Measurements from ENCODE around the gene HOXD8. TPM values are rescaled to one million over a fixed set of nuclear protein-coding genes. Genes with fewer than 3 reads are reported as not detected.
A peak's percentile ranks its signal among the peaks of the same experiment; 100 is the strongest.

Gene HOXD8
- total RNA-seq, 1 donor from 2014 or later: not detected

DNA sequence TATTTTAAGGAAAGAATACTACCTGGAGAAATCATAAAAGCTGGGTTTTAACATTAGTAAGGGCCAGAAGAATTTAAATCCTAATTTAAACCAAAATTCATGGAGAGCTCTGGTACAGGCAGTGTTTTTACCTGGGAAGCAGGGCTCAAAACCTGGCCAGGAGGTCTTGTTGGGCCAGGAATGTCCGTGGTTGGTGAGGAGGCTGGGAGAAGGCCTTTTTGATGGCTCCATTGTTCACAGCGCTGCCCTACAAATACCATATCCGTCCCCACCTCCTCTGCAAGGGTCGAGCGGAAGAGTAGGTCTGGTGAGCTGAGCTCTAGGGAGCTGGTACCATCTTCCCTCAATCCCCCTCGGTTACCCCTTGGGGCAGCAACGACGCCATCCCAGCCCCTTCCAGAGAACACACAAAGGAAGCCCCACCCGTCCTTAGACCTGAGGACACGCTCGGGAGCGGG, 48.1 kb downstream of the HOXD8 start:
- H3K4me1 Mint-ChIP-seq (ENCODE audit: low read depth, unreplicated experiment): peaks cover 12% of the 10 kb centered on the region
- H3K36me3 Mint-ChIP-seq (ENCODE audit: low read depth, unreplicated experiment): no peaks in the 10 kb centered on the region
- peak overlapping the region; percentile 27 for H3K4me3 ChIP-seq (ENCODE audit: insufficient read depth, low read depth, low read length)
- peak overlapping the region; percentile 75 for H3K4me2 ChIP-seq (ENCODE audit: low read length)
- H3K36me3 ChIP-seq (ENCODE audit: insufficient read depth, low read length): no peaks in the 10 kb centered on the region
- peaks cover 69% of the 10 kb centered on the region for H3K27me3 ChIP-seq (ENCODE audit: insufficient read depth, low read length)
- no peaks in the 10 kb centered on the region for H4K20me1 ChIP-seq (ENCODE audit: insufficient read depth, low read length)
- H3K79me2 ChIP-seq (ENCODE audit: insufficient read depth, low read length): no peaks in the 10 kb centered on the region
- no peak overlapping the region for H3K27ac Mint-ChIP-seq (ENCODE audit: unreplicated experiment)
- no peak for TF ChIP-seq EZH2 (IDR thresholded peaks at IDR 0.05; ENCODE audit: insufficient read depth, low read length)
- TF ChIP-seq, protein P1, sequence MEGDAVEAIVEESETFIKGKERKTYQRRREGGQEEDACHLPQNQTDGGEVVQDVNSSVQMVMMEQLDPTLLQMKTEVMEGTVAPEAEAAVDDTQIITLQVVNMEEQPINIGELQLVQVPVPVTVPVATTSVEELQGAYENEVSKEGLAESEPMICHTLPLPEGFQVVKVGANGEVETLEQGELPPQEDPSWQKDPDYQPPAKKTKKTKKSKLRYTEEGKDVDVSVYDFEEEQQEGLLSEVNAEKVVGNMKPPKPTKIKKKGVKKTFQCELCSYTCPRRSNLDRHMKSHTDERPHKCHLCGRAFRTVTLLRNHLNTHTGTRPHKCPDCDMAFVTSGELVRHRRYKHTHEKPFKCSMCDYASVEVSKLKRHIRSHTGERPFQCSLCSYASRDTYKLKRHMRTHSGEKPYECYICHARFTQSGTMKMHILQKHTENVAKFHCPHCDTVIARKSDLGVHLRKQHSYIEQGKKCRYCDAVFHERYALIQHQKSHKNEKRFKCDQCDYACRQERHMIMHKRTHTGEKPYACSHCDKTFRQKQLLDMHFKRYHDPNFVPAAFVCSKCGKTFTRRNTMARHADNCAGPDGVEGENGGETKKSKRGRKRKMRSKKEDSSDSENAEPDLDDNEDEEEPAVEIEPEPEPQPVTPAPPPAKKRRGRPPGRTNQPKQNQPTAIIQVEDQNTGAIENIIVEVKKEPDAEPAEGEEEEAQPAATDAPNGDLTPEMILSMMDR (IDR thresholded peaks at IDR 0.05; ENCODE audit: insufficient read depth, low read depth, low read length): no peak
- H3K9ac ChIP-seq (ENCODE audit: low read length): no peak overlapping the region
- FAIRE-seq (no peak), DNase-seq (ENCODE audit: low read depth) (peak; percentile 26)
- no peak overlapping the region for H3K27ac ChIP-seq (ENCODE audit: low read depth, low read length)
- peaks cover 89% of the 10 kb centered on the region for H3K27me3 Mint-ChIP-seq (ENCODE audit: low read depth, unreplicated experiment)
- H3K9me3 ChIP-seq (ENCODE audit: insufficient read depth, low read depth, low read length): no peaks in the 10 kb centered on the region
- H2AFZ ChIP-seq (ENCODE audit: low read depth, low read length): peak overlapping the region; percentile 30
- peak overlapping the region; percentile 45 for H3K4me3 Mint-ChIP-seq (ENCODE audit: unreplicated experiment)
- peaks cover 13% of the 10 kb centered on the region for H3K9me3 Mint-ChIP-seq (ENCODE audit: unreplicated experiment)
- H3K4me1 ChIP-seq (ENCODE audit: insufficient read depth, low read length): no peaks in the 10 kb centered on the region

DNA sequence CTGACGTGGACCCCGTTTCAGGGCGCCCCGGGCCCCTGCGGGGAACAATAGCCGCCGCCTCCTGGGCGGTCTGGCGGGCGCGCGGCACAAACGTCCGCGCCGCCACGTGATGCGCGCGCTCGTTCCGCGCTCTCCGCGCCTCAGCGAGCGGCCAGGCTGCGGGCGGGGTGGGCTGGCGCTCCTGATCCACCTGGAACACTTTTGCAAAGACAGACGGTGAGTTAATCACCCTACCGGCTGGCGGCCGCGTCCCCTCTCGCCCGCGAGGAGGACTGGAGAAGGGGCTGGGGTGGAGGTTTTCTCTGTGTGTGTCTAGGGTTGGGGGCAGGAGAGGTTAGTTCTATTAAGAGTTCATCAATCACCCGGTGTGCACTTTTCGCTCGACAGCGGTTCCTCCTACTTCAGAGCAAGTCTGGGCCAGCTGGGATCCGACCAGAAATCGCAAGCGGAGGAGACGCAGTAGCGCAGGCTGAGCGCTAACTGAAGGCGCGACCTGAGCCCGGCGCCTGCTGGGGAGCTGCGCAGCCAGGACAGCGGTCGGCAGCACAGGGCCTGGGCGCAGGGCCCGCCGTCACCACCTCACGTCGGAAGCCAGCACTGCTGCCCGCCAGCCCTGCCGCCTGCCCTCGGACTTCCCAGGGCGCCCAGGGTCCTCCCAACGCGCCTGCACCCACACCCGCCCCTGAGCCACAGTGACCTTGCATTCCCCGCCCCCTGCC, 48.7 kb downstream of the HOXD8 start:
- Histone ChIP-seq H4K20me1 (ENCODE audit: insufficient read depth, low read length) (no peaks in the 10 kb centered on the region), H3K27me3 (ENCODE audit: insufficient read depth, low read length) (peaks cover 63% of the 10 kb centered on the region), H3K27ac (ENCODE audit: low read depth, low read length) (no peak overlapping the region), H3K4me1 (ENCODE audit: insufficient read depth, low read length) (no peaks in the 10 kb centered on the region), H3K4me2 (ENCODE audit: low read length) (peak overlapping the region; percentile 75), H3K36me3 (ENCODE audit: insufficient read depth, low read length) (no peaks in the 10 kb centered on the region), H3K9ac (ENCODE audit: low read length) (no peak overlapping the region), H2AFZ (ENCODE audit: low read depth, low read length) (peak overlapping the region; percentile 63), H3K79me2 (ENCODE audit: insufficient read depth, low read length) (no peaks in the 10 kb centered on the region), H3K9me3 (ENCODE audit: insufficient read depth, low read depth, low read length) (no peaks in the 10 kb centered on the region), H3K4me3 (ENCODE audit: insufficient read depth, low read depth, low read length) (peak overlapping the region; percentile 27)
- H3K4me3 Mint-ChIP-seq (ENCODE audit: unreplicated experiment): peak overlapping the region; percentile 69
- peaks cover 89% of the 10 kb centered on the region for H3K27me3 Mint-ChIP-seq (ENCODE audit: low read depth, unreplicated experiment)
- FAIRE-seq (no peak), DNase-seq (ENCODE audit: low read depth) (peak; percentile 89)
- peaks cover 12% of the 10 kb centered on the region for H3K4me1 Mint-ChIP-seq (ENCODE audit: low read depth, unreplicated experiment)
- TF ChIP-seq EZH2 (IDR thresholded peaks at IDR 0.05; ENCODE audit: insufficient read depth, low read length): peak; percentile 72
- TF ChIP-seq, protein P1 (IDR thresholded peaks at IDR 0.05; ENCODE audit: insufficient read depth, low read depth, low read length): no peak
- no peaks in the 10 kb centered on the region for H3K36me3 Mint-ChIP-seq (ENCODE audit: low read depth, unreplicated experiment)
- no peak overlapping the region for H3K27ac Mint-ChIP-seq (ENCODE audit: unreplicated experiment)
- peaks cover 12% of the 10 kb centered on the region for H3K9me3 Mint-ChIP-seq (ENCODE audit: unreplicated experiment)

DNA sequence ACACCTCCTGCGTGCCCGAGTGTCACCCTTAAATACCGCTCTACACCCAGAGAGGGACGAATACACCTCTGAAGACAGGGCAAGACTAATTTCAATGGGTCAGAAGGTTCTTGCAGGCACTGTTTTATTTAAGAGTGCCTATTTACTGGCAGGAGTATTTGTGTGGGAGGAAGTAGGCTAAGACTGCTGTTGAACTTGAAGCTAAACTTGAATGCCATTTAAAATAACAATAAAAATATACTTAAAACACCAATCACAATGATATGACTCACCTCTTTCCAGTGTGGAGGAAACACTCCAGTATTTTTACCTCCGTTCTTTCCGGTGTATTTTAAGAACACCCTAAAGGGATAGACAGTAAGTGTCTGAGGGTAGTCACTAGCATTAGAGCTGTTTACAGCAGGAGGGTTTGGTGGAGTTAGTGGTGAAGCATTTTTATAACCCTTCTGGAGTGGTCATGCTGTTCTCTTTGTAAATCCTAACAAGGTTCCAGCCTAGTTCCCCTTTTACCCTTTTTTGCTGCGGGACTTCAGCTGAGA, 49.3 kb downstream of the HOXD8 start:
- H3K9me3 ChIP-seq (ENCODE audit: insufficient read depth, low read depth, low read length): no peaks in the 10 kb centered on the region
- peak; percentile 63 for DNase-seq (ENCODE audit: low read depth)
- FAIRE-seq: no peak
- peaks cover 12% of the 10 kb centered on the region for H3K9me3 Mint-ChIP-seq (ENCODE audit: unreplicated experiment)
- H3K79me2 ChIP-seq (ENCODE audit: insufficient read depth, low read length): no peaks in the 10 kb centered on the region
- H2AFZ ChIP-seq (ENCODE audit: low read depth, low read length): no peak overlapping the region
- H3K4me2 ChIP-seq (ENCODE audit: low read length): peak overlapping the region; percentile 75
- no peak overlapping the region for H3K27ac Mint-ChIP-seq (ENCODE audit: unreplicated experiment)
- H3K36me3 Mint-ChIP-seq (ENCODE audit: low read depth, unreplicated experiment): no peaks in the 10 kb centered on the region
- no peaks in the 10 kb centered on the region for H3K36me3 ChIP-seq (ENCODE audit: insufficient read depth, low read length)
- no peaks in the 10 kb centered on the region for H3K4me1 ChIP-seq (ENCODE audit: insufficient read depth, low read length)
- no peak overlapping the region for H3K9ac ChIP-seq (ENCODE audit: low read length)
- H4K20me1 ChIP-seq (ENCODE audit: insufficient read depth, low read length): no peaks in the 10 kb centered on the region
- peaks cover 12% of the 10 kb centered on the region for H3K4me1 Mint-ChIP-seq (ENCODE audit: low read depth, unreplicated experiment)
- H3K27me3 ChIP-seq (ENCODE audit: insufficient read depth, low read length): peaks cover 57% of the 10 kb centered on the region
- H3K4me3 Mint-ChIP-seq (ENCODE audit: unreplicated experiment): no peak overlapping the region
- peaks cover 89% of the 10 kb centered on the region for H3K27me3 Mint-ChIP-seq (ENCODE audit: low read depth, unreplicated experiment)
- no peak overlapping the region for H3K4me3 ChIP-seq (ENCODE audit: insufficient read depth, low read depth, low read length)
- TF ChIP-seq, protein P1 (IDR thresholded peaks at IDR 0.05; ENCODE audit: insufficient read depth, low read depth, low read length): no peak
- TF ChIP-seq EZH2 (IDR thresholded peaks at IDR 0.05; ENCODE audit: insufficient read depth, low read length): no peak
- H3K27ac ChIP-seq (ENCODE audit: low read depth, low read length): no peak overlapping the region
